ENCODE data around the gene S100A11.
A peak's percentile ranks its signal among the peaks of the same experiment; 100 is the strongest.

Gene S100A11

DNA sequence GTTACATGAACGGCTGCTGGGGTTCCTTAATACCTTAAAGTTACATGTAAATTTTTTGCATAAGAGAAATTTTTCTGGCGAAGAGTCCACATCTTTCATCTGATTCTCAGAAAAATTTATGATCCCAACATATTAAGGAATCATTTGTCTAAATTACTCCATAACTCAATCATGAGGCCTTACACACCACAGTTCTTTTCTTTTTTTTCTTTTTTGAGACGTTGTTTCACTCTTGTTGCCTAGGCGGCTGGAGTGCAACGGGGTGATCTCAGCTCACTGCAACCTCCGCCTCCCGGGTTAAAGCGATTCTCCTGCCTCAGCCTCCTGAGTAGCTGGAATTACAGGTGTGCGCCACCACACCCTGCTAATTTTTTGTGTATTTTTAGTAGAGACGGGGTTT lies 2.1 kb upstream of the S100A11 start:
- Histone ChIP-seq H3K9me3 (no peaks in the 10 kb centered on the region), H3K4me1 (ENCODE audit: control insufficient read depth in 1 of 2, insufficient read depth in 1 of 2, low read depth in 1 of 2, low read length in 1 of 2) (peaks cover 60 to 70% of the 10 kb centered on the region in 2 experiments), H3K27ac (peak overlapping the region; percentile 98), H3K27me3 (no peaks in the 10 kb centered on the region), H3K4me3 (ENCODE audit: low read depth in 1 of 2, low read length in 1 of 2) (peak overlapping the region; percentile 89 to 96), H3K36me3 (peaks cover 15% of the 10 kb centered on the region)
- no peak for TF ChIP-seq CTCF (IDR thresholded peaks at IDR 0.05)

GRCh38 chr1:152035539-152036266 lies 1.1 kb downstream of the S100A11 start:
- TF ChIP-seq CTCF (IDR thresholded peaks at IDR 0.05): no peak
- Histone ChIP-seq H3K27me3 (no peaks in the 10 kb centered on the region), H3K4me3 (ENCODE audit: low read depth in 1 of 2, low read length in 1 of 2) (peak overlapping the region; percentile 89 to 96), H3K4me1 (ENCODE audit: control insufficient read depth in 1 of 2, insufficient read depth in 1 of 2, low read depth in 1 of 2, low read length in 1 of 2) (peaks cover 64 to 81% of the 10 kb centered on the region in 2 experiments), H3K9me3 (peaks cover 5% of the 10 kb centered on the region), H3K36me3 (peaks cover 47% of the 10 kb centered on the region), H3K27ac (peak overlapping the region; percentile 98)

DNA sequence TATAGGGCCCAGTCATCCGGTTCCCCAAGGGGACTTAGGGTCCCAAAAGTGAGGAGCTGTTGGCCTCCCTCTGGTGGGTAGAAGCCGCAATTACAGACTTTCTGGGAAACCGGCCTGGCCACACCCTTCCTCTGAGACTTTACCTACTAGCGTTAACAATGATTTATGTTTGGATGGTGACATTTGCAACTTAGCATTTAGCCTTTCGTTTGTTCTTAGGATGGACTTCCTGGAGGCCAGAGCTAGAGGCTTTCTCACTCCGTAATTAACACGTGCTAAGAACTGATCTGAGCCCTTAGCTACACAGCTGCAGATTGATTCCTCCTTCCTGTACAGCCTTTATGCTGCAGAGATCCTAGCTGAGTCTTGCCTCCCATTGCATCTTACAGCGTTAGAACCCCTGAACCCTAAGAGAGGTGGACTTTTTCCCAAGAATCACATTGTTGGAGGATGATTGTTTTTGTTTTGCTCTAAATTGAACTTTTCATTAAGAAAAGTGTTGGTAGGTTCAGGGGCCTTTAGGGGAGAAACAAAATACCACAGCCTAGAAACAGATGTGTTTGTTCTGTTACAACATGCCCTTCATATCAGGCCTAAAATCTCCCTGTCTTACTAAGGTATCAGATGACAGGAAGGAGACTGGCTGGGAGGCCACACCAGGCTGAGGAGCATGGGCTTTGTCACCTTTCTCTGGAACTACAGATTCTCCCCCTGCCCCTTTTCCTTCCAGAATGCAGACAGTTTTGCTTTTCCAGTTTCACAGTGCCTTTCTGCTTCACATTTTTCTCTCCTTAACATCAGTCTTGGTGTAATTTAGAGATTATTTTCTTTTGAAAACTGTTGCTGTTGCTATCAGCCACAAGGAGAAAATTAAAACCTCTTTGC lies 1.9 kb downstream of the S100A11 start:
- Histone ChIP-seq H3K27ac (peak overlapping the region; percentile 98), H3K27me3 (no peaks in the 10 kb centered on the region), H3K9me3 (peaks cover 5% of the 10 kb centered on the region), H3K36me3 (peaks cover 55% of the 10 kb centered on the region), H3K4me1 (ENCODE audit: control insufficient read depth in 1 of 2, insufficient read depth in 1 of 2, low read depth in 1 of 2, low read length in 1 of 2) (peaks cover 64 to 80% of the 10 kb centered on the region in 2 experiments), H3K4me3 (ENCODE audit: low read depth in 1 of 2, low read length in 1 of 2) (peak overlapping the region; percentile 89 to 96)
- TF ChIP-seq CTCF (IDR thresholded peaks at IDR 0.05): peak; percentile 80

- Histone ChIP-seq H3K9me3 (peaks cover 5% of the 10 kb centered on the region), H3K27me3 (no peaks in the 10 kb centered on the region), H3K36me3 (peaks cover 58% of the 10 kb centered on the region), H3K4me3 (ENCODE audit: low read depth in 1 of 2, low read length in 1 of 2) (peak overlapping the region; percentile 89 to 96), H3K4me1 (ENCODE audit: control insufficient read depth in 1 of 2, insufficient read depth in 1 of 2, low read depth in 1 of 2, low read length in 1 of 2) (peaks cover 64 to 80% of the 10 kb centered on the region in 2 experiments), H3K27ac (peak overlapping the region; percentile 98)
- TF ChIP-seq CTCF (IDR thresholded peaks at IDR 0.05): no peak
Measured at GRCh38 chr1:152034324-152034653, 2.5 kb downstream of the S100A11 start.

GRCh38 chr1:152029929-152030211 lies 6.9 kb downstream of the S100A11 start:
- Histone ChIP-seq H3K9me3 (peaks cover 5% of the 10 kb centered on the region), H3K27ac (peak overlapping the region; percentile 98), H3K4me3 (ENCODE audit: low read depth in 1 of 2, low read length in 1 of 2) (no peak overlapping the region), H3K36me3 (peaks cover 58% of the 10 kb centered on the region), H3K27me3 (no peaks in the 10 kb centered on the region), H3K4me1 (ENCODE audit: control insufficient read depth in 1 of 2, insufficient read depth in 1 of 2, low read depth in 1 of 2, low read length in 1 of 2) (peaks cover 48 to 51% of the 10 kb centered on the region in 2 experiments)
- no peak for TF ChIP-seq CTCF (IDR thresholded peaks at IDR 0.05)

All from neutrophil (primary cell).